Ramos (cell line): ENCODE measurements around the gene RASSF8.

Experiments used
- in situ Hi-C: fragments of 300-500 bp; cut with MboI; formaldehyde crosslinking; loops from one replicate; pipeline ENCODE4 v1.14.3; 2022; ENCODE audit warnings: low sequenced_read_pairs; ENCODE audit not compliant: unreplicated experiment

RASSF8 gene

GRCh38 chr12:26026713-26027112, 68.2 kb downstream of the RASSF8 start:
- in situ Hi-C loops = no loop called here

DNA sequence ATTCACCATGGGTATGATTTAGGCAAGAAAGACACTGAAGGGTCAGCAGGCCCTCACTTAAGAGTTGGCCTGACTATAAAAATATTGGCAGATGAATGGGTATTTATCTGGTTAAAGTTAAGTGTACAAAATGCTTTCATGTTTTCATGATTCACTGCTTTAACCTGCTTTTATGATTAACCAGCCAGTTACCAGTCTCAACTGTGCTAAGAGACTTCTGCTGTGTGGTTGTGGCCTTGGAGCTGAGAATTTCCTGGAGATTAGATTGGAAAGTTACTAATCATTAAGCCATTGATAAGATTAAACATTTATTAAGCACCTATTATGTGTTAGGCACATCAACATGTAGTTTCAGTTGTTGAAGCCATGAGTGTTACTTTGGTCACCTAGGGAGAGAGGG, 68.9 kb downstream of the RASSF8 start:
- in situ Hi-C loops = no loop called here

DNA sequence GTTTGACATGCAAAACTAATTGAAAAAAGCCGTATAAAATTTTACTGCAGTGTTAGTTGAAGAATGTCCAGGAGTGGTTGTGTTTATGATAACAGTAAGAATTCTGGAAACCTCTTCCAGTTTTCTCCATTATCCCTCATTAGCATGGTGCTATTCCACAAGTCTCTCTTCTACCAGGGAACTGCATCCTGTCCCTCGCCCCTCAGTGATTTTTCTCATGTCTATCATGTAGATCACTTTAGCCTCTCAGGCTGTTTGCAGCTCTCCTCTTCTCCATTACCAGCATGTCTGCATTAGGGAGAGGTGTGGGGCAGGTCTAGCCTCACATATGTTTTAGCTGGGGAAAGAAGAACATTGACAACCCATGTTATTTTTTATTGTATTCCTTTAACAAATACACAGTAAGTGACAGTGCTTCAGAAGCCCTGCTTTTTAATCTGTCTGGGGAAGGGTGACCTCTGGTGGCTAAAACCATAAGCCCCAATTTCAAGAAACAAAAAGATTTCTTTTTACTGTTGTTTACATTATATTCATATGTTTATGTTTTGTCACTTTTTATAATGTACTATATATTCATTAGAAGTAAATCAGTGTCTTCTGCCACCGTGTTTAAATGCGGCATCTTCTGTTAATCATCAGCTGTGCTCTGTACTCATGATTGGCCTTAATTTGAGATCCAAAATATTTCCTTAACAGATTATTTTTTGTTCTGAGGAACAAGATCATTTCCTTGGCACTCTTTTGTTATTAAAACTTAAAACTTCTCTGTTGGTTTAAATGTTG, 70.7 kb downstream of the RASSF8 start:
- in situ Hi-C loops = no loop called here

GRCh38 chr12:26029736-26030022, 71.2 kb downstream of the RASSF8 start:
- in situ Hi-C loops = loop anchor here (10.0 kb wide), 1 partner anchor 595 kb away; no protein-coding TSS in a partner anchor

DNA sequence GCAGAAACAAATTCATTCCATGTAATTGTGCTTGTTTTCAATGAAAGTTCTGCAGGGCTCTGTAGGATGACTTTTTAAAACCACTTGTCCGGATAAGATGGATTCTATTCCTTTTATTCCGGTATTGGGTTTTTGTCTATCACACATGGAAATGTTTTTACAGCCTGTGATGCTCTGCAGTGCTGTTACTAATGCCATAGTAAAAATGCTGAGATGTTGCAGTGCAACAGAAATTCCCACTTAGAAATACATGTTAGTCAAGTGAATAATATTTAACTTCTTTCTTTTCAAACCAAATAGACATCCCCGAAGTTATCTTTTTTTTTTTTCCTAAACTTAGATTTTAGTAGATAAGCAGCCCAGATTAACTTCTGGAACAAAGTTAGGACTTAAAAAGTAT, 71.9 kb downstream of the RASSF8 start:
- in situ Hi-C loops = loop anchor here (10.0 kb wide), 1 partner anchor 596 kb away; no protein-coding TSS in a partner anchor

DNA sequence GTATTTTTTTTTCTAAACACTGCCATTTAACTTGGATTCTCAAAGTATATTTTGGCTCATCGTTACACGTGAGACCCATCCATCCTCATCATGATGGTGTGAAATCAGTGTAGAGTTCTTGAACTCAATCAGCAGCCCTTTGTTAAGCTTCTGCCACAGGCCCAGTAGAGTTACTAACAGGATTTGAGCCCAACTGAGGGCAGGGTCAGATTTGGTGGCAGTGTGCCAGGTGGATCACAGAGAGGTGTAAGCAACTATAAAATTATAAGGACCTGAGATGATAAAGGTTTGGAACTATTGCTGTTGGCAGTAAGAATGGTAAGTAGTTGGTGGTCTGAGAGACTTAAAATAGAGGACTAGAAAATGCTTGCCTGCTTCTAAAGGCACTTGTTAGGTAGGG, 72.8 kb downstream of the RASSF8 start:
- in situ Hi-C loops = loop anchor here (10.0 kb wide), 1 partner anchor 597 kb away; no protein-coding TSS in a partner anchor

DNA sequence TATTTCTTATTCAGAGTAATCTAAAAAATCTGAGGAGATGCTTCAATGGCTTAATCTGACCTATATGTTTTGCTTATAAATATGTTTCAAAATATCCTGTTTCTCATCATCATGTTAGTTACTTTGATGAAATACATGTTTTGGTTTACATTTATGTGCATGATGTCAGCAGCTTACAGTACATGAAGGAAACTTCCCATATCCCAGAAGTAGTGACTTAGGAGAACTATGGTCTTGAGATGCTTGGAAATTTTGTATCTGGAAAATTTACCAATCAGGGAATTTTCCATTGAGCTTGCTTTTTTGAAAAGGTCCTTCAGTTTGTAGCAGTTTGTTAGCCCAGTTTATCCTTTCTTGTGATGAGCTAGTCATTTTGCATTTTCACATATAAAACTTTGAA, 73.3 kb downstream of the RASSF8 start:
- in situ Hi-C loops = loop anchor here (10.0 kb wide), 1 partner anchor 597 kb away; no protein-coding TSS in a partner anchor

DNA sequence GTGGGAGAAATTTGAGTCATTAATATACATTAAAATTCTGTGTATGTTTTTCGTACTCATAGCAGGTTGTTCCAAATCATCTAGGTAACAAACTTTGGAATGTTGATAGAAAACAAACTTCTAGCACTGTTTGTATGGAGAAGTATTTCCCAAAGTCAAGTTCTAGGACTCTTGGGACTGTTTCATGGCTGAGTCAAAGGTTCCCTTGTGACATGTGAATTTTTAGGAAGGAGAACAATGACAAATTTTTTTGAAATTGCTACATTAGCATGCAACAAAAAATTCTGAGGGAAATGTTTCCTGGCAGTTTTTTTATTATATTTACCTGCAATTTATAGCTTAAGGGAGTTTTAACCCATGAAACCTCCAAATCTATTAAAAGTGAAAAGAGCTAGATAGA, 73.8 kb downstream of the RASSF8 start:
- in situ Hi-C loops = loop anchor here (10.0 kb wide), 1 partner anchor 597 kb away; no protein-coding TSS in a partner anchor

GRCh38 chr12:26032719-26033241, 74.3 kb downstream of the RASSF8 start:
- in situ Hi-C loops = loop anchor here (10.0 kb wide), 1 partner anchor 598 kb away; no protein-coding TSS in a partner anchor

GRCh38 chr12:26034371-26035142, 76.1 kb downstream of the RASSF8 start:
- in situ Hi-C loops = loop anchor here (10.0 kb wide), 1 partner anchor 600 kb away; no protein-coding TSS in a partner anchor

GRCh38 chr12:26036877-26037276, 78.4 kb downstream of the RASSF8 start:
- in situ Hi-C loops = loop anchor here (10.0 kb wide), 1 partner anchor 602 kb away; no protein-coding TSS in a partner anchor

- in situ Hi-C loops = loop anchor here (10.0 kb wide), 1 partner anchor 603 kb away; no protein-coding TSS in a partner anchor
Observed at GRCh38 chr12:26037615-26038220, 79.2 kb downstream of the RASSF8 start.

DNA sequence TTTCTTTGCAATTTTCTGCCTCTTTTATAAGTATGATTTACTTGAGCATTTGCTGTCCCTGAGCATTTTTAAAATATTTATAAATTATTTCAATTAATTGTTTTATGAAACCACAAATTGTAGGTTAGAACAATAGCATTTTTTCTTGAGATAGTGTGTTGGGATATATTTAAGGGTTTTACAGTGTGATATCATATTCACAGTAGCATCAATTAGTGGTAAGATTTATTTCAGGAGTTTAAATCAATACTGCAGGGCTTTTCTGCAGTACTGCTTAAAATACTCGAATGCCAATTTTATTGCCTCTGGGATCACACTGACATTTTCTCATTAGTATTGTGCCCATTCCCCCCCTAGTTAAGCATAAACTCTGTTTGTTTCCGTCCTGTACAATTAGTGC, 84.2 kb downstream of the RASSF8 start:
- in situ Hi-C loops = no loop called here

GRCh38 chr12:26043135-26044006, 84.9 kb downstream of the RASSF8 start:
- in situ Hi-C loops = no loop called here

- in situ Hi-C loops = no loop called here
Observed at GRCh38 chr12:26044007-26044394, 85.5 kb downstream of the RASSF8 start.

DNA sequence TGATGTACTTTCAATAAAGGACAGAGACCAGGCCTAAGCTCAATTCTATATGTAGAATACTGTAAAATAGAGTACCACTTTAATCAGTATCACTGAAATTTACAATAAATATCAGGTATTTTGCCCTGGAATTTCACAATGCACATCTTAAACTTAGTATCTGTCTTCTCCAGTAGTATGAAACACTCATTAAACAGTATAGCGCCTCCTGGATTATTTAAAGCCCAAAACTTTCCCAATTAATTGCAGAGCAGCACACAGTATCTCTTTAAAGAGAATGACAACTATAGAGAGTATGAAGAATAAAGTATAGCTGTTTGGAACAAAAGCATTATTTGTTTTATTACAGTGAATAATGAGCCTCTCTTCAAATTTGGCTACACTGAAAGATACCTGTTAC, 86.1 kb downstream of the RASSF8 start:
- in situ Hi-C loops = no loop called here

DNA sequence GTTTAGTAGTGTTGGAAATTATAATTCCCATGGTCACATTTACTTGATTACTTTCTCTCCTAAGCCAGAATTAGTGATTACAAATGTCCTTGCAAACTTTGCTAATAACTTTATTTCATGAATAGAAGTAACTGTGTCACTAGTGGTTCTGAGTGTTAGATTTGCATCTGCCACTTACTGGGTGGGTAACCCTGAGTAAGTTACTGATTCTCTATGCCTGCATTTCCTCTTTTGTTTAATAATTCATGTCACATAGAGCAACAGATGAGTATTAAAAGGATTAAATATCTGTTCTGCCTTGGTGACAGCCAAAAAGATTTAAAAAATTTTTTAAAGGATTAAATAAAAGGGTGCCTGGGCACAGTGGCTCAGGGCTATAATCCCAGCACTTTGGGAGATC, 87.7 kb downstream of the RASSF8 start:
- in situ Hi-C loops = no loop called here

- in situ Hi-C loops = no loop called here
Observed at GRCh38 chr12:26046906-26047305, 88.4 kb downstream of the RASSF8 start.

DNA sequence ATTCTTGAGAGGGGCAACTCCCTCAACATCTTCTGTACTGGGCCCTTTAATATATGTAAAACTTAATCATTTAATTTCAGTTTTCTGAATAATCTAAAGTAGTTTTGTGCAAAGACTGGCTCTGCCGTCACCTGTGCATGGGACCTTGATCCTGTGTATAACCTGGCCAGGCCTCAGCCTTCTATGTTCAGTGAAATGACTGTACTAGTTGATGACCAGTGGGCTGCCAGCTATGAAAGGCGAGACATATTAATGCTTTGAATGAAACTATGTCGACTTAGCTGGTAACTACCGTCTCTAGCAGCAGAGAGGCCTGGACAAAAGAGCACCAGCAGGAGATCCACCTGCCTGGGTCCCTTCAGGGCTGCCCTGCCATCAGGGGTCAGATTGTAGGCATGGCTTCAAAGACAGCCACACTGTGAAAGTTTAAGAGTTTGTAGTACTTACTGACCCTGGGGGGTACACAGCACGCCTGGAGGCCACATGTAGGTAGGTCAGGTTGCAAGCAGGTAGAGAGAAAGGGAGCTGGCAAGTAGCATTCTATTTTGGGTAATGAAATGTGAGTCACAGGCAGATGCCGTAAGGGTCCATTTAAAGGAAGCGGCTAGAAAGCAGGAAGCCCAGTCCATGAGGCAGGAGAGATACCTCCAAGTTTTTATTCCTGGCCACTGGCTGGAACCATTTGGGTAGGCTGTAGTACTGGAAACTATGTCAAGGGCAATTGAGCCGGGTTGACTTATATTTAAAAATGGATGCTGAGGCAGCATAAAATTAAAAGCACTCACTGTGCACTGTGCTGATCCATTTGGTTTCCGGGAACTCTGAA, 89.1 kb downstream of the RASSF8 start:
- in situ Hi-C loops = no loop called here
